Astrocyte (in vitro differentiated cells and primary cell): ENCODE results near the gene CNDP2.

Source experiments
- EZH2 ChIP-seq: IDR thresholded peaks from 2 replicates; pipeline ENCODE4 v1.6.1; 2012; ENCODE audit warnings: mild to moderate bottlenecking, low read length, inconsistent platforms; ENCODE audit not compliant: insufficient read depth
- TF ChIP-seq, protein P1 (sequence below): IDR thresholded peaks from 2 replicates; pipeline ENCODE4 v1.5.1; 2011; ENCODE audit warnings: low read depth, mild to moderate bottlenecking, inconsistent platforms, low read length, moderate library complexity; ENCODE audit not compliant: insufficient read depth

DNA sequence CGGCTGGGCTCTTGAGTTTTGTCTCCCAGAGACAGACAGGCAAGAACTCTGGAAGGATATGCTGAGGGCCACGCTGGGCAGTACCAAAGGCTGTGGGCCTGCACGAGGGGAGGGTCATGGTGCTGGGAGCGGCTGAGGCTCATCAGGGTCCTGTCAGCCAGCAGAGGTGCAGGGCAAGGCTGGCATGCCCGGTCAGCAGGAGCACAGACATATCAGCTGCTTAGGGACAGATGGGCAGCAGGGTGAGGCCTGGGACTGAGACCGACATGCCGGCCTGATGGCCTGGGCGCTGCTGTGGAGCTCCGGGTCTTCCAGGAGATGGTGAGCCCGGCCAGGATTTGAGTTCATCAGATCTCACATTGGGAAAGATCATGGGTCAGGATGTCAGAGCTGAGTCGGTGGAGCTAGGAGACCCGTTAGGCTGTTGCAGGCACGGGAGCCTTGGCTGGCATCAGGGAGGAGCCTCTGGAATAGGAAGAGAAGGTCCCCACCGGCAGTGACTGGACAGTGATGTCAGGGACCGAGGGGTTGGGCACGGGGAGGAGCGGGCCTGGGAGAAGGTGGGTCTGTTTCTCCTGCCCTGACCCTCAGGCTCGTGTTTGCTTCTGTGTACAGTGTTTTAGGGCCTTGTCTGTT, 18.8 kb downstream of the CNDP2 start:
- no peak for TF ChIP-seq EZH2
- TF ChIP-seq, protein P1, sequence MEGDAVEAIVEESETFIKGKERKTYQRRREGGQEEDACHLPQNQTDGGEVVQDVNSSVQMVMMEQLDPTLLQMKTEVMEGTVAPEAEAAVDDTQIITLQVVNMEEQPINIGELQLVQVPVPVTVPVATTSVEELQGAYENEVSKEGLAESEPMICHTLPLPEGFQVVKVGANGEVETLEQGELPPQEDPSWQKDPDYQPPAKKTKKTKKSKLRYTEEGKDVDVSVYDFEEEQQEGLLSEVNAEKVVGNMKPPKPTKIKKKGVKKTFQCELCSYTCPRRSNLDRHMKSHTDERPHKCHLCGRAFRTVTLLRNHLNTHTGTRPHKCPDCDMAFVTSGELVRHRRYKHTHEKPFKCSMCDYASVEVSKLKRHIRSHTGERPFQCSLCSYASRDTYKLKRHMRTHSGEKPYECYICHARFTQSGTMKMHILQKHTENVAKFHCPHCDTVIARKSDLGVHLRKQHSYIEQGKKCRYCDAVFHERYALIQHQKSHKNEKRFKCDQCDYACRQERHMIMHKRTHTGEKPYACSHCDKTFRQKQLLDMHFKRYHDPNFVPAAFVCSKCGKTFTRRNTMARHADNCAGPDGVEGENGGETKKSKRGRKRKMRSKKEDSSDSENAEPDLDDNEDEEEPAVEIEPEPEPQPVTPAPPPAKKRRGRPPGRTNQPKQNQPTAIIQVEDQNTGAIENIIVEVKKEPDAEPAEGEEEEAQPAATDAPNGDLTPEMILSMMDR, result no peak
